ENCODE results near the gene LIPI.
"Not testable (repeated sequence)": the region's sequence is repeated elsewhere in the genome, so short reads cannot be mapped to it uniquely, and the experiment has no call there.

LIPI gene

GRCh38 chr21:14210738-14211137, at the start of gene LIPI:
LIPI (minus strand) TSS chr21:14210955; CDS start chr21:14210845, 110 bp downstream.
- no peak within 1 kb of the TSS for H3K4me3 ChIP-seq (ENCODE audit: low read depth, low read length)

- no peak overlapping the region for H3K4me3 ChIP-seq (ENCODE audit: low read depth, low read length)
Measured at GRCh38 chr21:14260174-14260764, 49.5 kb upstream of the LIPI start.

GRCh38 chr21:14259747-14260146, 49.0 kb upstream of the LIPI start:
- no peak overlapping the region for H3K4me3 ChIP-seq (ENCODE audit: low read depth, low read length)

GRCh38 chr21:14251336-14251735, 40.6 kb upstream of the LIPI start:
- no peak overlapping the region for H3K4me3 ChIP-seq (ENCODE audit: low read depth, low read length)

GRCh38 chr21:14245711-14246110, 35.0 kb upstream of the LIPI start:
- H3K4me3 ChIP-seq (ENCODE audit: low read depth, low read length): no peak overlapping the region

GRCh38 chr21:14244911-14245310, 34.2 kb upstream of the LIPI start:
- no peak overlapping the region for H3K4me3 ChIP-seq (ENCODE audit: low read depth, low read length)

- H3K4me3 ChIP-seq (ENCODE audit: low read depth, low read length): no peak overlapping the region
Measured at GRCh38 chr21:14243874-14244273, 33.1 kb upstream of the LIPI start.

GRCh38 chr21:14243461-14243860, 32.7 kb upstream of the LIPI start:
- H3K4me3 ChIP-seq (ENCODE audit: low read depth, low read length): no peak overlapping the region

GRCh38 chr21:14241297-14241696, 30.5 kb upstream of the LIPI start:
- H3K4me3 ChIP-seq (ENCODE audit: low read depth, low read length): no peak overlapping the region

GRCh38 chr21:14239281-14239680, 28.5 kb upstream of the LIPI start:
- no peak overlapping the region for H3K4me3 ChIP-seq (ENCODE audit: low read depth, low read length)

GRCh38 chr21:14236180-14236579, 25.4 kb upstream of the LIPI start:
- H3K4me3 ChIP-seq (ENCODE audit: low read depth, low read length): no peak overlapping the region

- H3K4me3 ChIP-seq (ENCODE audit: low read depth, low read length): no peak overlapping the region
Measured at GRCh38 chr21:14235101-14235500, 24.3 kb upstream of the LIPI start.

- no peak overlapping the region for H3K4me3 ChIP-seq (ENCODE audit: low read depth, low read length)
Measured at GRCh38 chr21:14229399-14229798, 18.6 kb upstream of the LIPI start.

GRCh38 chr21:14223365-14223764, 12.6 kb upstream of the LIPI start:
- no peak overlapping the region for H3K4me3 ChIP-seq (ENCODE audit: low read depth, low read length)

GRCh38 chr21:14215971-14216641, 5.4 kb upstream of the LIPI start, which contains the start of gene RBM11:
RBM11 (plus strand) TSS chr21:14216157; CDS start chr21:14216187, 30 bp downstream.
- H3K4me3 ChIP-seq (ENCODE audit: low read depth, low read length): peak within 1 kb of the TSS; percentile 77

GRCh38 chr21:14213164-14213563, 2.4 kb upstream of the LIPI start:
- H3K4me3 ChIP-seq (ENCODE audit: low read depth, low read length): no peak overlapping the region

GRCh38 chr21:14206222-14206621, 4.5 kb downstream of the LIPI start:
- no peak overlapping the region for H3K4me3 ChIP-seq (ENCODE audit: low read depth, low read length)

- H3K4me3 ChIP-seq (ENCODE audit: low read depth, low read length): not testable (repeated sequence)
Measured at GRCh38 chr21:14166463-14167223, 44.1 kb downstream of the LIPI start.

GRCh38 chr21:14143999-14144398, 66.8 kb downstream of the LIPI start:
- no peak overlapping the region for H3K4me3 ChIP-seq (ENCODE audit: low read depth, low read length)

GRCh38 chr21:14124266-14124665, 86.5 kb downstream of the LIPI start:
- no peak overlapping the region for H3K4me3 ChIP-seq (ENCODE audit: low read depth, low read length)

GRCh38 chr21:14121719-14122118, 89.0 kb downstream of the LIPI start:
- no peak overlapping the region for H3K4me3 ChIP-seq (ENCODE audit: low read depth, low read length)

Measured in iPS-11a (cell line).